HG03135 (cell line): ENCODE results near the gene KIF5A.
"Not testable (repeated sequence)": the region's sequence is repeated elsewhere in the genome, so short reads cannot be mapped to it uniquely, and the experiment has no call there.

Source experiments
- ATAC-seq: cut with Tn5 transposase; IDR thresholded peaks from one replicate; pipeline ENCODE4 v1.9.1; 2021; ENCODE audit warnings: mild to moderate bottlenecking, moderate library complexity; ENCODE audit not compliant: unreplicated experiment

The KIF5A gene

DNA sequence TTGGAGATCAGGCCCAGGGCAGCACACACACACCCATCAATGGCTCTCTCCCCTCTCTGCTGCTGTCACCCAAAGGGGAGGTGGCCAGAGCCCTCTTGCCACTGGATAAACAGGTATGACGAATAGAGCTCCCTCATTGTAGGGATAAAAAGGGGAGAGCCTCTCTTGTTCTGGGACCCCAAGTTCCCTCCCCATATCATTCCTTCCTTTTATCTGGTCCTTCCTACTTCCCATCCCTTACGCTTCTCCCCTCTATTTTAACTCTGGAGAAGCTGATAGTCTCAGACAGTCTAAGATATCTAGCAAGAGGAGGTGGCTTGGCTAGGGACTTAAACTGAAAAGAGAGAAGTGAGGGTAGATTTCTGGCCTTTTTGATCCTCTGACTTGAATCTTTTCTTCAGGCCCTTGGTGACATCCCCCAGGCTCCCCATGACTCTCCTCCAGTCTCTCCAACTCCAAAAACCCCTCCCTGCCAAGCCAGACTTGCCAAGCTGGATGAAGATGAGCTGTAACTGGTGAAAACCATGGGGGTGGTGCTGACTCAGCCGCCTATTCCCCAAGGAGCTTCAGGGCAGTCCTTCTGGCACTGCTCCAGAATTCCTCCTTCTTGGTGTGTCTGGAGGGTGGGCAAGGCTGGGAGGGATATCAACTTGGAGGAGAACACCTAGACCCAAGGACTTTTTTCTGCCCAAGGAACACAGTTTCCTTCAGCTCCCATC is 66.7 kb downstream of the KIF5A start:
- ATAC-seq: no peak

DNA sequence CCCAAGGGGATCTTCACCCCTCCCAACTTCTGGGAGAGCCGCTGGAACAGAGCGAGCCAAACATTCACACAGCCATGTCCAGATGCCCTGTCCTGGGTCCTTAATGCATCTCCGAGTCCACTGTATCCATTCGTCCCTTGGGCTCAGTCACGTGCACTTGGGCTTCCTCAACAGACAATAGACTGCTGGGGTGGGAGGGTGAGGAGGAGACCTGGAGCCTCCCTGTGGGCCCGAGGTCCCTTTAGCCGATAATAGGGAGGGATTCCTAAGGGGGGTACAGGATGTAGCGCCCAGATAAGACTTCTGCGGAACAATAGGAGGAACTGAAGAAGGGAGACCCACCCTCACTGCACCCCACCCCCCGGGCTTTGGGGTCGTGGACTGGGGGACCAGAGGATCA is 68.1 kb downstream of the KIF5A start:
- ATAC-seq: no peak

DNA sequence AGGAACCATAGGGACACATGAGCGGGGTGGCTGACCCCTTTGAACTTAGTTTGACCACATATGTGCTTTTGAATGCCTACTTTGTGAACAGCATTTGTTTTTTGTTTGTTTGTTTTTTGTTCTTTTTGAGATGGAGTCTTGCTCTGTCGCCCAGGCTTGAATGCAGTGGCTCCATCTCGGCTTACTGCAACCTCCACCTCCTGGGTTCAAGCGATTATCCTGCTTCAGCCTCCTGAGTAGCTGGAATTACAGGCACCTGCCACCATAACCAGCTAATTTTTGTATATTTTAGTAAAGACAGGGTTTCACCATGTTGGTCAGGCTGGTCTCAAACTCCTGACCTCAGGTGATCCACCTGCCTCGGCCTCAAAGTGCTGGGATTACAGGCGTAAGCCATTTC is 68.6 kb downstream of the KIF5A start:
- not testable (repeated sequence) for ATAC-seq

DNA sequence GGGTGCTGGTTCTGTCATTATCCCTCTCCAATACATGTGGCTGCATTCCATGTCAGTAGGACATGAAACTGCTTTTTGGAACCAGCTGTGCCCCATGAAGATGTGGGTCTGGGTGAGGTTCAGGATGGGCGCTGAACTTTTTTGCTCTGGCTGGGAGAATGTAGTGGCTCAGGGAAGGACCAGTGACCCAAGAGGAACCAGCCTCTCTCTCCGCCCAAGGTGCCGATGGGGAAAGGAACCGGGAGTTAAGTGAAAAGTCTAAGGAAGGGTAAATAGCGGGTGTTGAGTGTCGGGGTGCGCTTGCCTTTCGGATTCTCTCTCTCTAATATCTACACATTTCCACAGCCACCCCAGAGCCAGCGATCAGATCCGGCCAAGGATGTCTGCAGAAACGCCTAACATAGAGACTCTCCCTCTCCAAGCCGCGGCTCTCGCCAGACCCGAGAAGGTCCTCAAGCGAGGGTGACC is 69.2 kb downstream of the KIF5A start:
- no peak for ATAC-seq

DNA sequence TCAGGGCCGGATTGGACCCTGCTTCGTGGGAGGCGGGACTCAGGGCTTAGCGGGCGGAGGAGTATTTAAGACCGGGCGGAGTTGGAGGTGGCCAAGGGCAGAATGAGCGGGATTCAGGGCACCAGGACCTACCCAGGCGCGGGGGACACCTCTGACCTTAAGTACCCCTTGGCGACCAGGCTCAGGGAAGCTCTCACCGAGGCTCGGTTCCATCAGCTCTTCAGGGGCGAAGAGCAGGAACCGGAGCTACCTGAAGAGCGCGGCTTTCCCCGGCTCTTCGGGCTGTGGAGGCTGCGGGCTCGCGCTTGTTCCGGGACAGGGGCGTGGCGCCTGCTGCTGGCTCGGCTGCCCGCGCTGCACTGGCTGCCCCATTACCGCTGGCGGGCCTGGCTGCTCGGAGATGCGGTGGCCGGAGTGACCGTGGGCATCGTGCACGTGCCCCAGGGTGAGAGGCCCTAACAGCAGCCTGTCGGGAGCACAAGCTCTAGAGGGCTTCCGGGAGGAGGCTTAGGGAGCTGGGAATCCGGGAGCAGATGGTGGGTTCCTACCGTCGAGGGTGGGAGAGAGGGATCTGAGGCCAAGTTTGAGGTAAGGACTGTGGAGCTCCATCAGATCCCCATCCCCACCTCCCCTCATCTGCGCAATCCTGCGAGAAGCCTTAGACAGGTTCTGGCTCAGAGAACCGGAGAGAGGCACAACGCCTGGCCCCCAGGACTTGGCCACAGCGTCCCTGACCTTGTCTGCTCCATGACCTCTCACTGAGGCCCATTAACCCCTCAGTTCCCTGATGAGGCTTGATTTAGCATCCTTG is 69.8 kb downstream of the KIF5A start:
- no peak for ATAC-seq

DNA sequence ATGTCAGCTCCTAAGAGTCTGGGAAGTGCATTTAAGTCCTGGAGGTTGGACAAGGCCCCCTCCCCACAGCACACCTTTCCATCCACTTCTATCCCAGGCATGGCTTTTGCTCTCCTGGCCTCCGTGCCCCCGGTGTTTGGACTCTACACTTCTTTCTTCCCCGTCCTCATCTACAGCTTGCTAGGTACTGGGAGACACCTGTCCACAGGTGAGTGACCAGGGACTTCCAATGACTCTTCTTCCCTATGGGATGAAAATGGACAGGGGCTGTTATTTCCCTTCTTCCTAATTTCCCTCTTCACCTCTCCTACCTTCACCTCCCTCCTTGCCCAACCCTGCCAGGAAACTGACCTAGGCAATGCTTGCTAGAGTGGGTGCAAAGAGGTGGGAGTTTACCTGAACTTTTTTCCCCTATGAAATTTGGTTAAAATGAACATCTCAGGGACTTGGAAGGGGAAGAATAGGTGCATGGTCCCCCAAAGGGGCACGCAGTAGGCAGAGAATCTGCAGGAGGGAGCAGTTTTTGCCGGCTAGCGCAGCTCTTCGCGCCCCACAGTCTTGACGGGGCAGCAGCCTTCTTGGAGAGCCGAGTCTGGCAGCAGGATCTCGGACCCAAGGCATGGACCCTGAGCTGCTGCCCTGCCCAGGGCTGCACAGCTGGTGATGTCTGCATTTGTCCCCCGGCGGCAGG is 70.5 kb downstream of the KIF5A start:
- no peak for ATAC-seq

DNA sequence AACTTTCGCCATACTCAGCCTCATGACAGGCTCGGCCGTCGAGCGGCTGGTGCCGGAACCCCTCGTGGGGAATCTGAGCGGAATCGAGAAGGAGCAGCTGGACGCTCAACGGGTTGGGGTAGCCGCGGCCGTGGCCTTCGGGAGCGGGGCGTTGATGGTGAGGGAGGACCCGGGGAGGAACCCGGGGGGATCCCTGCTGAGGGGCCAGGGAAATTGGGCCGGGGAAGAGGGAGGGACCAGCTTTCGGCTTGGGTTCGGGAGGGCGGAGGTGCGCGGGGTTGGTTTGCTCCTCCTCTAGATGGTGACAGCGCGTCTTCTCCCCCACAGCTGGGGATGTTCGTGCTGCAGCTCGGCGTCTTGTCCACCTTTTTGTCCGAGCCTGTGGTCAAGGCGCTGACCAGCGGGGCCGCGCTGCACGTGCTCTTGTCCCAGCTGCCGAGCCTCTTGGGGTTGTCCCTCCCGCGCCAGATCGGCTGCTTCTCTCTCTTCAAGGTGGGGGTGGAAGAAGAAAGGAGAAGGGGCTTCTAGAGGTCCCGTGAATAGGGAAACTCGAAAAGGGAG is 71.2 kb downstream of the KIF5A start:
- ATAC-seq: no peak

DNA sequence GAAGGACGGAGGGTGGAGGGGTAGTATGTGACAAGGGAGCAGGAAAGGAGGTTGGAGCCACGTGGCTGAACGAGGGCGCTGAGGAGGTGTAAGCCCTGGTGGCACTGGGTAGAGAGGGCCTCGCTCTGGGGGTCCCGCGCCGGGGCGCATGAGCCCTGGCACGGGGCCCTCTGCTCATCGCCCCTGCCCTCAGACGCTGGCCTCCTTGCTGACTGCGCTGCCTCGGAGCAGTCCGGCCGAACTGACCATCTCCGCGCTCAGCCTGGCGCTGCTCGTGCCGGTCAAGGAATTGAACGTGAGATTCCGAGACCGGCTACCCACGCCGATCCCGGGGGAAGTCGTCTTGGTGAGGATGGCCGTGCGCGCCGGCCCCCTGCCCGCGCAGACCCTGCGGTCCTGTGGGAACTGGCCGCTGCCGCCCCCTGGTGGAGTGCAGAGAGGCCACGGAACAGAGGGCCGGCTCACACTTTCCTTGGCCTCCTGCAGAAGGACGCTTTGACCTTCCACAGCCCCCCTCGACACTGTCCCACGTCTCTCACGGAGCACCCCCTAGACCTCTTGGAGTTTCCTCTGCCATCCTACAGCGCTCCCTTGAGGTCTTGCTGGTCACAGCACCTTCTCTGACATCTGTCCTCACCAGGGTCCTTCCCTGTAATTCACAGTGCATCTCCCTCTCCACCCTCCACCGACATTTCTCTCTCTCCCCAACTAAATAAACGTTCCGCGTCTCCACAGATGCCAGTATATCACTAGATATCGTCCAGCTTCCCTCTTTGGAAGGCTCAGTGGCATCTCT is 71.9 kb downstream of the KIF5A start:
- no peak for ATAC-seq

DNA sequence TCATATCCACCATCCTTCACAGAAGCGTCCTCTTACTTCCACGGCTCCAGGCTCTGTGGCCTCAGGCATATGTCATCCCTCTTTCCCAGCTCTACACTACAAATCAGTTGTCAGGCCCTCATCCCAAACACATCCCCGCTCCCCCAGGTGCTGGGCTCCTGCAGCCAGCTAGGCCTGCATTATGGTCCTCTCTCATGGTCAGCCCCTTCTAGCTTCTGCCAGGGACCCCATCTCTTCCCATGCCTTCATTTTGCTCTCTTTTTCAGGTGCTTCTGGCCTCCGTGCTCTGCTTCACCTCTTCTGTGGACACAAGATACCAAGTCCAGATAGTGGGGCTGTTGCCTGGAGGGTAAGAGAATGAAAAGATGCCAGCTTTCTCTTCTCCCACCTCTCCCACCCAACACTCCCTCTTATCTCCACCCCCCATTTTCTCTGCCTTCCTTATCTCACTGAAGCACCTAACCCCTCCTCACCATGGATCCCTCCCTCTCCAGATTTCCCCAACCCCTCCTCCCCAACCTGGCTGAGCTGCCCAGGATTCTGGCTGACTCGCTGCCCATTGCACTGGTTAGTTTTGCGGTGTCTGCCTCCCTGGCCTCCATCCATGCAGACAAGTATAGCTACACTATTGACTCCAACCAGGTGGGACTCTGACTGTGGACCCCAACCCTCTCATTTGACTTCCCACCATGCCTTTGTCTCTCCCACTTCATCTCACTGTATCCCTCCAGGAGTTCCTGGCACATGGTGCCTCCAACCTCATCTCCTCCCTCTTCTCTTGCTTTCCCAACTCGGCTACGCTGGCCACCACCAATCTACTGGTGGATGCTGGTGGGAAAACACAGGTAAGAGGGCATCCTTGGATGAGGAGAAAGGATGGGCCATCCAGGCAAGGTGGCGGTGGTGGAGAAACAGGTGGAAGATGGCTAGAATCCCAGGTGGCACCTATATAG is 72.7 kb downstream of the KIF5A start:
- no peak for ATAC-seq

DNA sequence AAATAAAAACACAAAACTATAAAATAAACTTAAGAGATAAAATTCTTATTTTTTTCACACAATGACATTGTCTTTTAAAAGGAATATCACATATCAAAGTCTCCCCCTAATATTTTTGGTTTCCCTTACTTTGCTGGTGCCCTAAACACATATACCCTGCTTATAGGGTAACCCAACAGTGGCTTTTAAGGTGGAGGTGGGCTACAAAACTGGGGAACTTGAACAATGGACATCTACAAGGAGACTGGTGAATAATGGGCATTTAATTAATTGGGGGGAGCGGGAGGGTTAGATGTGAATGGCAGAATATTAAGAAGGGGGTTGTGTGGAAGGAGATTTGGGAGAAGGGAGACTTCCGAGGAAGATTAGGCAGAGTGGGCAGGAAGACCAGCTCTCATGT is 73.5 kb downstream of the KIF5A start:
- no peak for ATAC-seq

DNA sequence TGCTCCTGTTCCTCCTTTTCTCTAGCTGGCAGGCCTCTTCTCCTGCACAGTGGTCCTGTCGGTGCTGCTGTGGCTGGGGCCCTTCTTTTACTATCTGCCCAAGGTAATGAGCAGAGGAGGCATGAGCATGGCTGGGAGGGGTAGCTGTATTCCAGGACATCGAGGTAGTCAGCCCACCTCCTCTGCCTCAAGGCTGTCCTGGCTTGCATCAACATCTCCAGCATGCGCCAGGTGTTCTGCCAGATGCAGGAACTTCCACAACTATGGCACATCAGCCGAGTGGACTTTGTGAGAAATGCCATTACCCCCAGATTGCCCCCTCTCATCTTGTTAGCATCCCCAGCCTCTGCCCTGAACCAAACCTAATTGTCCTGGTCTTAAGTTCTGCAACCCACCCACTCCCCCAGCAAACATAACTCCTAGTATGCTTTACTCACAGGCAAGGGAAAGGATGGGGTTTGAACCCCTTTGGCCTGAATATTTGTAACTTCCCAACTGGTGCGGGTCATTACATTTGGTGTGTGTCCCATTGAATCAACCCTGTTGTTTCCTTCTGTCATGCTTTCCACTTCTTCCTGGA is 74.1 kb downstream of the KIF5A start:
- no peak for ATAC-seq

DNA sequence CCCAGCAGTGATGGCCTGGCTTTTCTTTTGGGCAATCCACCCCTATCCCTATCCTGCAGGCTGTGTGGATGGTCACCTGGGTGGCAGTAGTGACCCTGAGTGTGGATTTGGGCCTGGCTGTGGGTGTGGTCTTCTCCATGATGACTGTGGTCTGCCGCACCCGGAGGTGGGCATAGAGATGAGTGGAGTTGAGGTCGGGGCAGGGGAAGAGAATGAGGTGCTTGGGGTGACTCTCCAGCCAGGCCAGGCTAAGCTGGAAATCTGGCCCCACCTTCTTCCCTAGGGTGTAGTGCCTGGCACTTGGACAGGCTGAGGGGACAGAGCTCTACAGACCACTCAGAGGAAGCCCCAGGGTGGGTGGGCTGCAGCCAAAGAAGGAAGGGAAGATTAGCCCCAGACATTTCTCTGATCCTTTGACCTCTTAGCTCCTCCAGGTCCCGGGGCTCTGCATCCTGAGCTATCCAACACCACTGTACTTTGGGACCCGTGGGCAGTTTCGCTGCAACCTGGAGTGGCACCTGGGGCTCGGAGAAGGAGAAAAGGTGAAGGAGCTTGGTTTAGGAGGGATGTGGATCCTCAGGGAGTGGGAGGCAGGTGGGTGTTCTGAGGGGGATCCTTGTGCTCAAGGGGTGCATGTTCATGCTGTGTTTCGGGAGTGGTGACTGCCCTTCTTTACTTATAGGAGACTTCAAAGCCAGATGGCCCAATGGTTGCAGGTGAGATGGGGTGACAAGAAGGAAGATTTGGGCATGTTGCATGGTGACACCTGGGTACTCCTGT is 74.8 kb downstream of the KIF5A start:
- no peak for ATAC-seq

DNA sequence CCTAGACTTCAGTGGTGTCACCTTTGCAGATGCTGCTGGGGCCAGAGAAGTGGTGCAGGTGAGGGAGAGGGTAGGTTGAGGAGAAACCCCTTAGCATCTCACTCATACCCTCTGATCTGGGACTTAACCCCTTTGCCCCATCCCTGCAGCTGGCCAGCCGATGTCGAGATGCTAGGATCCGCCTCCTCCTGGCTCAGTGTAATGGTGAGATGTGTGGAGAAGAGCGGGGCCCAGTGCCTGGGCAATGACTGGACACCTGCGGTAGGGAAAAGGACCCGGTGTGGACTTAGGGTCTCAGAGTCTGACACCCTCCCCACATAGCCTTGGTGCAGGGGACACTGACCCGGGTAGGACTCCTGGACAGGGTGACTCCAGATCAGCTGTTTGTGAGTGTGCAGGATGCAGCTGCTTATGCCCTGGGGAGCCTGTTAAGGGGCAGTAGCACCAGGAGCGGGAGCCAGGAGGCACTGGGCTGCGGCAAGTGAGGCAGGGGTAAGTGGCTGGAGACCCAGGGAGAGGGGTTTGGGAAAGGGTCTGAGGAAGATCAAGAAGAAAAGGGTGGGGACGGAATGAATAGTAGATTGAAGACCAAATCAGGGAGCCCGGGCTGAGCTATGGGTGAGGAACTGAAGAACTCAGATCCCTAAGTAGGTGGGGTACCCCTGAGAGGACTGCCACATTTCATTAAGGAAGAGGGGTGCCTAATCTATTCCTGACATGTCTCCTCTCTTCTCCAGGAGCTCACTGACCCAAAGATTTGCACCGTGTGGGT is 75.6 kb downstream of the KIF5A start:
- no peak for ATAC-seq

DNA sequence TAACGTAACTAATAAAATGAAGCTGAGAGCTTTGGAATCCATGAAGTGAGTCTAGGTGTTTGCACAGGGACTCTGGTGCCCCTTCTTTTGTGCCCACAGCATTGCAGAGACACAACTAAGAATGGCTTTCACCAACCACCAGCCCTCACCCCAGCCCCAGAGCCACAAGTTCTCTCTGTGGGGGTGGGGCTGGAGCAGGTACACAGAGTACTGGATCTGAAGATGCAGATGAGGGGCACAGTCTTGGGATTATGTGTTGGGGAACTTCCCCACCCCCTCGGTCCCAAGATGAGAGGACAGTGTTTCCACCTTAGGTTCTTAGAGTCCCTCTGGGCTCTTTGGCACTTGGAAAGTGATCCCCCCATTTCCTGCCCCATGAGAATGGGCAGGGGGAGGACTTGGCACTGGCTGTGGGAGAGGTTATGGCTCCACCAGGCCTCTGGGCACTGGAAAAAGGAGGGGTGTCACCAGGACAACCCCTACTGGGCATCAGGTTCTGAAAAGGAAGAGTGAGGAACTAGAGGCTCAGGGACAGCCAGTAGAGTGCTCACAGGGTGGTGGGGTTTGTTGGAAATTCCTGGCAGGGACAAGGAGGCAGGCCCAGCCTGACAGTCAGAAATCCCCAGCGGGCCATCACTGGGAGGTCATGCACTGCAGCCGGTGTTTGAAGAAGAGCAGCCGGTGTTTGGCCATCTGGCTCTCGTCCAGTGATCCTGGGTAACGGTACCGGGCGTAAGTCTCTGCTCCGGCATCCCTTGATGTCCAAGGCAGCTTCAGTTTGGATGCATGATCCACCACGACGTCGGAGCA is 76.5 kb downstream of the KIF5A start:
- no peak for ATAC-seq

DNA sequence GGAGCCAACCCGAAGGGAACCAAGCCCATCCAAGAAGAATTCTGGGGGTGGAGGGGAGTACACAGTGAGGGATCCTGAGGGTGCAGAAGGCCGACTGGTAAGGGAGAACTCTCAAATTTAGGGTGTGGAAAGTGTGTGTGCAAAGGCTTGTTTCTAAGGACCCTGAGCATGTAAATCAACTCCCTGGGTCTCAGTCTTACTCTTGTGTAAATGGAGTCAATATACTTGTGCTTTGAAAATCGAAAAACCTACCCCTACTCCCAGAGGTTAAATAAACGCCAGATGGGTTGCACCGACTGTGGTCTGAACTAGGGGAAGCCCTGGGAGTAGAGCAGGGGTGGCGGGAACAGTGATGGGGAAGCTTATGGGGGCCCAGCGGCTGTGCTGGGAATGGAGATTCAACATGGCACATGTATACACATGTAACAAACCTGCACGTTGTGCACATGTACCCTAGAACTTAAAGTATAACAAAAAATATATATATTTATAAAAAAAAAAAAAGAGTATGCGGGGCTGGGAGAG is 77.1 kb downstream of the KIF5A start:
- ATAC-seq: no peak

DNA sequence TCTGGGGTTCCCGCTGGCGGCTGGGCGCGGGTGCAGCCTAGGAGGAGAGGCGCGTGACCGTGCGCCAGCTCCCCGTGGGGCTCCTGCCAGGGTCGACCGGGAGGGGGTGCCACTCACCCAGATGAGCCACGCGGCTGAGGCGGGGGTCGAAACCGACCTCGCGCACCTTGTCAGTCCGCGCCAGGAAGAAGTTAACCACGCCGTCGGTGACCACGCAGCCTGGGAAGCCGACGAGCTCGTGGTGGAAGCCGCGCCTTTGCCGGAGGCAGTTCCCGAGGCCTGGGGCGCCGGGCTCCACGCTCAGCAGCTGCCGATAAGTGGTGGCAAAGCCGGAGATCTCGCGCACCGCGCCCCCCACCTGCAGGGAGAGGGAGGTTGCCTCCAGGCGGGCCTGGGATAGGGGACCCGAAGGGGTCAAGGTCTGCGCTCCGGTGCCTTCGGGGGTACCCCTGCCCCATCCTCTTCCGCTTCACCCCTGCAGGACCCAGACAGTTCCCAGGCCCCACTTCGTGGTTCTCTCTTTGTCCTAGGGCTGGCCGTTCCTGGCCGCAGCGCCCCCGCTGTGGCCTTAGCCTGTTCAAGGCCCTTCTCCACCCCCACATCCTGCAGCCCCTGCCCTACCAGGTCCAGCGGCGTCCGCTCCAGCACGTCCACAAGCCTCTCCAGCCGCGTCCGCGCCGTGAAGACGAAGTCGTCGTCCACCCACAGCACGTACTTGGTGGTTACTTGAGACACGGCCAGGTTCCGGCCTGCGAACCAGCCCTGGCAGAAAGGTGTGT is 77.8 kb downstream of the KIF5A start:
- ATAC-seq: no peak
